PC-9 (cell line): ENCODE data around the gene OR11H6. TPM values are rescaled to one million over a fixed set of nuclear protein-coding genes. Genes with fewer than 3 reads are reported as not detected.

ENCODE experiments used
- BruUV-seq: library from RNA; stranded (reverse); fragments of 400-500 nt; replicated peaks from 2 replicates; lab custom pipeline; 2021; lab: Mats Ljungman, UMichigan
- CTCF ChIA-PET: fragments of 300-600 bp; sonication (Branson Sonifier 250); formaldehyde crosslinking; loops from one replicate; lab custom pipeline; 2022; ENCODE audit warnings: antibody characterized with exemption; lab: Charles Lee
- POLR2A ChIA-PET: fragments of 300-600 bp; sonication (Branson Sonifier 250); formaldehyde crosslinking; loops from one replicate; lab custom pipeline; 2022; ENCODE audit warnings: antibody characterized with exemption; ENCODE audit not compliant: unreplicated experiment; lab: Charles Lee
- DNase-seq, 2 experiments: peaks; one replicate each; pipeline versions ENCODE4 v3.0.0 to v3.0.0-alpha.2; 2015 to 2022; ENCODE audit warnings: mixed read lengths in 1 of 2
- H2AFZ ChIP-seq: fragments of 200-600 bp; sonication (generic); 2 replicates; pipeline ENCODE4 v1.8.1; 2017; ENCODE audit warnings: antibody characterized with exemption
- H3F3A ChIP-seq: fragments of 200-600 bp; sonication (generic); 2 replicates; pipeline ENCODE4 v1.8.1; 2017; ENCODE audit warnings: antibody characterized with exemption, mild to moderate bottlenecking, low read depth; ENCODE audit not compliant: insufficient read depth
- H3K27ac ChIP-seq: fragments of 200-600 bp; sonication (generic); 2 replicates; pipeline ENCODE4 v1.6.1; 2016; ENCODE audit warnings: mixed run types
- H3K27me3 ChIP-seq: fragments of 200-600 bp; sonication (generic); 2 replicates; pipeline ENCODE4 v1.6.1; 2016; ENCODE audit warnings: low read depth, mixed run types; ENCODE audit not compliant: insufficient read depth
- H3K36me3 ChIP-seq: fragments of 200-600 bp; sonication (generic); 2 replicates; pipeline ENCODE4 v1.6.1; 2016; ENCODE audit warnings: low read depth, mixed run types
- H3K4me1 ChIP-seq: fragments of 200-600 bp; sonication (generic); replicated peaks from 2 replicates; pipeline ENCODE4 v1.6.1; 2016; ENCODE audit warnings: mixed run types; ENCODE audit not compliant: insufficient read depth
- H3K4me2 ChIP-seq: fragments of 200-600 bp; sonication (generic); 2 replicates; pipeline ENCODE4 v1.6.1; 2017; ENCODE audit warnings: mixed run types
- H3K4me3 ChIP-seq: fragments of 200-600 bp; sonication (generic); 2 replicates; pipeline ENCODE4 v1.6.1; 2016; ENCODE audit warnings: mixed run types
- H3K79me2 ChIP-seq: fragments of 200-600 bp; sonication (generic); 2 replicates; pipeline ENCODE4 v1.6.1; 2017; ENCODE audit warnings: low read depth, mixed run types
- H3K9me2 ChIP-seq: fragments of 200-600 bp; sonication (generic); 2 replicates; pipeline ENCODE4 v1.8.1; 2017; ENCODE audit warnings: mild to moderate bottlenecking; ENCODE audit not compliant: insufficient read depth
- H3K9me3 ChIP-seq: fragments of 200-600 bp; sonication (generic); 2 replicates; pipeline ENCODE4 v1.8.1; 2016; ENCODE audit warnings: low read depth; ENCODE audit not compliant: insufficient read depth
- H4K20me1 ChIP-seq: fragments of 200-600 bp; sonication (generic); 2 replicates; pipeline ENCODE4 v1.8.1; 2017; ENCODE audit not compliant: insufficient read depth
- EZH2 ChIP-seq: fragments of 200-600 bp; sonication (generic); IDR thresholded peaks from 2 replicates; pipeline ENCODE4 v1.8.0; 2017; ENCODE audit warnings: antibody characterized with exemption, low read depth
- intact Hi-C: fragments of 100-400 bp; cut with micrococcal nuclease; formaldehyde crosslinking; loops from one replicate; pipeline ENCODE4 v1.10.0; 2022; ENCODE audit not compliant: unreplicated experiment
- total RNA-seq: library from RNA; stranded (reverse); gene quantifications from 2 replicates; pipeline ENCODE4 v1.2.3, GENCODE V29; 2021
- TF ChIP-seq, protein P1 (sequence below): fragments of 200-600 bp; sonication (generic); conservative IDR thresholded peaks from 2 replicates; pipeline ENCODE4 v1.6.1; 2017; ENCODE audit warnings: mixed run types, antibody characterized with exemption, mild to moderate bottlenecking, moderate library complexity

OR11H6 gene
- total RNA-seq, 1 experiment from 2014 or later = not detected

DNA sequence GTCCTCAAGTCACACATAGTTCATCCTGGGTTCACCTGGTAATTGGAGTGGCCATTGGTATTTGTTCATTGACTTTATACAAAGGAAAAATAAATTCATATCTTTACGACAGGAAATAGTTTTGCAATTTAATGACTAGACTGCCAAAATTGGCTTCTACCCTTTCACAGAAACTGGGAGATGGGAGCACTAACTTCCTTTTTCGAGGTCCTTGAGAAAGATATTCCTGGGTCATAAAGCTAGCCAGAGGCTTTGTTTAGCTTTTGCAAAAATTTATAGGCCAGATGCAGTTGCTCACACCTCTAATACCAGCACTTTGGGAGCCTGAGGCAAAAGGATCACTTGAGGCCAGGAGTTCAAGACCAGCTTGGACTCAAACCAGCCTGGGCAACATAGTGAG lies 43.0 kb upstream of the OR11H6 start:
- no peaks in the 10 kb centered on the region for H3F3A ChIP-seq
- no peaks in the 10 kb centered on the region for H3K36me3 ChIP-seq
- H3K79me2 ChIP-seq = no peaks in the 10 kb centered on the region
- intact Hi-C loops = no loop called here
- H3K27me3 ChIP-seq = no peaks in the 10 kb centered on the region
- no peaks in the 10 kb centered on the region for H3K9me2 ChIP-seq
- H3K9me3 ChIP-seq = no peaks in the 10 kb centered on the region
- BruUV-seq = no TSS peak
- no peaks in the 10 kb centered on the region for H4K20me1 ChIP-seq
- no peak overlapping the region for H3K4me2 ChIP-seq
- CTCF ChIA-PET = no interaction called here
- H3K4me3 ChIP-seq = no peak overlapping the region
- POLR2A ChIA-PET = no interaction called here
- no peak overlapping the region for H2AFZ ChIP-seq
- no peaks in the 10 kb centered on the region for H3K4me1 ChIP-seq
- no peak overlapping the region for H3K27ac ChIP-seq
- TF ChIP-seq, protein P1, sequence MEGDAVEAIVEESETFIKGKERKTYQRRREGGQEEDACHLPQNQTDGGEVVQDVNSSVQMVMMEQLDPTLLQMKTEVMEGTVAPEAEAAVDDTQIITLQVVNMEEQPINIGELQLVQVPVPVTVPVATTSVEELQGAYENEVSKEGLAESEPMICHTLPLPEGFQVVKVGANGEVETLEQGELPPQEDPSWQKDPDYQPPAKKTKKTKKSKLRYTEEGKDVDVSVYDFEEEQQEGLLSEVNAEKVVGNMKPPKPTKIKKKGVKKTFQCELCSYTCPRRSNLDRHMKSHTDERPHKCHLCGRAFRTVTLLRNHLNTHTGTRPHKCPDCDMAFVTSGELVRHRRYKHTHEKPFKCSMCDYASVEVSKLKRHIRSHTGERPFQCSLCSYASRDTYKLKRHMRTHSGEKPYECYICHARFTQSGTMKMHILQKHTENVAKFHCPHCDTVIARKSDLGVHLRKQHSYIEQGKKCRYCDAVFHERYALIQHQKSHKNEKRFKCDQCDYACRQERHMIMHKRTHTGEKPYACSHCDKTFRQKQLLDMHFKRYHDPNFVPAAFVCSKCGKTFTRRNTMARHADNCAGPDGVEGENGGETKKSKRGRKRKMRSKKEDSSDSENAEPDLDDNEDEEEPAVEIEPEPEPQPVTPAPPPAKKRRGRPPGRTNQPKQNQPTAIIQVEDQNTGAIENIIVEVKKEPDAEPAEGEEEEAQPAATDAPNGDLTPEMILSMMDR = no peak
- no peak for TF ChIP-seq EZH2
- no peak for DNase-seq

GRCh38 chr14:20184181-20184580 lies 39.3 kb upstream of the OR11H6 start:
- CTCF ChIA-PET = no interaction called here
- Histone ChIP-seq H2AFZ (no peak overlapping the region), H3K9me2 (no peaks in the 10 kb centered on the region), H3K36me3 (no peaks in the 10 kb centered on the region), H3K79me2 (no peaks in the 10 kb centered on the region), H3K27me3 (no peaks in the 10 kb centered on the region), H4K20me1 (no peaks in the 10 kb centered on the region), H3F3A (no peaks in the 10 kb centered on the region), H3K4me2 (no peak overlapping the region), H3K4me3 (no peak overlapping the region), H3K9me3 (no peaks in the 10 kb centered on the region), H3K27ac (no peak overlapping the region), H3K4me1 (no peaks in the 10 kb centered on the region)
- POLR2A ChIA-PET = no interaction called here
- BruUV-seq = no TSS peak
- intact Hi-C loops = no loop called here
- TF ChIP-seq EZH2 = no peak
- TF ChIP-seq, protein P1 = no peak
- no peak for DNase-seq

DNA sequence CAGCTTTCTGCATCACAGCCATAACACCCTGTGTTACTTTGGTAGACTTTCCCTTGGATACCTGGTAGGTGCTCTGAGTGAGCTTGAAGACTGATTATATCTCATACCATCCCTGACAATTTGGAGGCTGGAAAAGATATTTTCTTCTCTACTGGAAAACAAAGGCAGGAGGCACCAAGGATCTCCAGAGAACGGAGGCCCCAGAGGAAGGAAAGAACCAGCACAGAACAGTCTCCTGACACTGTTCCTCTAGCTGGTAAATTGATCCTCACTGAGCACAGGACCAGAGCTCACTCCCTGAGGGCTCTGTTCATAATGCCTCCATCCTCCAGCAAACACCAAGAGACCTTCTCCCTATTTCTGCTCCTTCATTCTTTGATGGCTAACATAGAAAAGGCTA lies 32.9 kb upstream of the OR11H6 start, which contains the start of gene OR11G2:
Gene OR11G2 (plus strand): TSS at position 301 of the 400 bp plus-strand sequence. CDS start 6,542 bp downstream, outside the sequence.
- Histone ChIP-seq H3K27ac (no peak within 1 kb of the TSS), H4K20me1 (no peaks in the 10 kb centered on the region), H3K9me3 (no peaks in the 10 kb centered on the region), H3K4me3 (no peak within 1 kb of the TSS), H3K79me2 (no peaks in the 10 kb centered on the region), H3K36me3 (no peaks in the 10 kb centered on the region), H3K9me2 (no peaks in the 10 kb centered on the region), H2AFZ (no peak within 1 kb of the TSS), H3F3A (no peaks in the 10 kb centered on the region), H3K27me3 (peaks cover 4% of the 10 kb centered on the region; the same call in 1 of the 2 replicates), H3K4me2 (no peak within 1 kb of the TSS), H3K4me1 (no peaks in the 10 kb centered on the region)
- CTCF ChIA-PET = no interaction called here
- BruUV-seq = no TSS peak
- POLR2A ChIA-PET = no interaction called here
- TF ChIP-seq EZH2 = no peak
- TF ChIP-seq, protein P1 = no peak
- no peak for DNase-seq
- intact Hi-C loops = no loop called here
